Fibroblast of skin of right biceps (primary cell): Measurements from ENCODE around the gene ATP13A1.
"Not testable (repeated sequence)": the region's sequence is repeated elsewhere in the genome, so short reads cannot be mapped to it uniquely, and the experiment has no call there.

Source experiments
- DNase-seq: peaks from one replicate; pipeline ENCODE4 v3.0.0-alpha.2; 2013

The ATP13A1 gene

GRCh38 chr19:19618219-19619051 lies 45.0 kb downstream of the ATP13A1 start, which contains the start of gene PBX4:
Gene PBX4, minus strand, starts transcription at chr19:19618687. Its CDS starts 58 bp downstream, at chr19:19618629.
- peak; percentile 92 for DNase-seq

- peak; percentile 63 for DNase-seq
These were observed 48.4 kb downstream of the ATP13A1 start for GRCh38 chr19:19615086-19615485.

- no peak for DNase-seq
These were observed 50.0 kb downstream of the ATP13A1 start for GRCh38 chr19:19613506-19613905.

- DNase-seq = no peak
These were observed 52.9 kb downstream of the ATP13A1 start for GRCh38 chr19:19610376-19611202.

- DNase-seq = not testable (repeated sequence)
These were observed 56.8 kb downstream of the ATP13A1 start for GRCh38 chr19:19606686-19607085.

- DNase-seq = no peak
These were observed 57.5 kb downstream of the ATP13A1 start for GRCh38 chr19:19606021-19606420.

- no peak for DNase-seq
These were observed 60.7 kb downstream of the ATP13A1 start for GRCh38 chr19:19602713-19603324.

GRCh38 chr19:19602136-19602712 lies 61.3 kb downstream of the ATP13A1 start:
- no peak for DNase-seq

- DNase-seq = no peak
These were observed 62.6 kb downstream of the ATP13A1 start for GRCh38 chr19:19600793-19601330.

GRCh38 chr19:19598728-19599451 lies 64.6 kb downstream of the ATP13A1 start:
- DNase-seq = not testable (repeated sequence)

- DNase-seq = no peak
These were observed 65.6 kb downstream of the ATP13A1 start for GRCh38 chr19:19597809-19598306.
